ENCODE results near the gene MRRF. TPM values are rescaled to one million over a fixed set of nuclear protein-coding genes. Genes with fewer than 3 reads are reported as not detected.

Gene MRRF
- total and polyA plus RNA-seq, 2 of the 4 experiments (the other 2 are of a cell fraction) = 32.1 to 38.0 TPM

GRCh38 chr9:122348791-122349190, 84.1 kb downstream of the MRRF start:
- in situ Hi-C loops (cut with MboI; ENCODE audit: low sequenced_read_pairs) = no loop called here
- H3K4me1 ChIP-seq (ENCODE audit: control insufficient read depth, insufficient read depth, low read length) = peaks cover 6% of the 10 kb centered on the region
- H4K91ac ChIP-seq (ENCODE audit: insufficient read depth, low read depth, low read length) = no peak overlapping the region
- H2BK5ac ChIP-seq (ENCODE audit: low read depth, low read length, poor library complexity, severe bottlenecking) = no peak overlapping the region
- H3K4ac ChIP-seq (ENCODE audit: low read depth, low read length) = peak overlapping the region; percentile 20; the same call in 1 of the 2 replicates
- intact Hi-C loops (cut with micrococcal nuclease) = no loop called here
- no peaks in the 10 kb centered on the region for H3K27me3 ChIP-seq (ENCODE audit: control insufficient read depth, insufficient read depth, low read length)
- no peak overlapping the region for H3K27ac ChIP-seq (ENCODE audit: insufficient read depth, low read length)
- no peak overlapping the region for H2BK15ac ChIP-seq (ENCODE audit: low read depth, low read length)
- no peak for DNase-seq
- no CpG with 5 or more reads among the region's 2 CpGs for WGBS, 2 experiments (ENCODE audit: extremely low coverage in 2 of 2, insufficient read length in 1 of 2)
- H2AK9ac ChIP-seq (replicated peaks; ENCODE audit: low read depth, low read length, poor library complexity) = no peak overlapping the region
- H3K36me3 ChIP-seq (ENCODE audit: control insufficient read depth, insufficient read depth, low read length) = no peaks in the 10 kb centered on the region
- no peak overlapping the region for H3K9ac ChIP-seq (ENCODE audit: low read depth, low read length)
- CTCF ChIA-PET = interaction anchor here (2.6 kb wide), 1 partner anchor 250 kb away, joined by 19 read pairs; no protein-coding TSS in a partner anchor
- H3K23ac ChIP-seq (ENCODE audit: low read depth, low read length) = no peak overlapping the region
- no peak overlapping the region for H4K5ac ChIP-seq (ENCODE audit: low read depth, low read length)
- no peaks in the 10 kb centered on the region for H4K20me1 ChIP-seq (ENCODE audit: insufficient read depth, low read length)
- dilution Hi-C loops (cut with HindIII; ENCODE audit: low sequenced_read_pairs, unreplicated experiment) = no loop called here
- no peak overlapping the region for H3K4me3 ChIP-seq (ENCODE audit: insufficient read depth, low read depth, low read length)
- no peak overlapping the region for H3K4me2 ChIP-seq (ENCODE audit: low read depth, low read length)
- H3K18ac ChIP-seq (ENCODE audit: low read depth, low read length) = no peak overlapping the region
- H3K14ac ChIP-seq (replicated peaks; ENCODE audit: low read depth, low read length) = no peak overlapping the region
- H2BK20ac ChIP-seq (ENCODE audit: low read depth, low read length) = no peak overlapping the region
- TF ChIP-seq CTCF (conservative IDR thresholded peaks at IDR 0.05; ENCODE audit: low read depth, low read length) (no peak), MAFK (IDR thresholded peaks at IDR 0.05; ENCODE audit: low read depth, low read length) (no peak), FOS (IDR thresholded peaks at IDR 0.05; ENCODE audit: low read depth, low read length) (no peak), MXI1 (IDR thresholded peaks at IDR 0.05; ENCODE audit: borderline replicate concordance, low read depth, low read length) (no peak), RFX5 (IDR thresholded peaks at IDR 0.05; ENCODE audit: low read depth, low read length) (no peak), POLR2A (IDR thresholded peaks at IDR 0.05; ENCODE audit: low read depth, low read length) (no peak), MAZ (IDR thresholded peaks at IDR 0.05; ENCODE audit: borderline replicate concordance, low read depth, low read length) (no peak), ELK1 (IDR thresholded peaks at IDR 0.05; ENCODE audit: borderline replicate concordance, low read depth, low read length) (no peak), BHLHE40 (IDR thresholded peaks at IDR 0.05; ENCODE audit: low read depth, low read length) (no peak), SMC3 (IDR thresholded peaks at IDR 0.05; ENCODE audit: low read depth, low read length) (no peak), RCOR1 (IDR thresholded peaks at IDR 0.05; ENCODE audit: insufficient replicate concordance, low read length) (no peak), USF2 (IDR thresholded peaks at IDR 0.05; ENCODE audit: low read depth, low read length) (no peak), CEBPB (IDR thresholded peaks at IDR 0.05; ENCODE audit: low read depth, low read length) (no peak), CHD1 (IDR thresholded peaks at IDR 0.05; ENCODE audit: low read depth, low read length) (no peak), NFE2L2 (IDR thresholded peaks at IDR 0.05; ENCODE audit: low read depth, low read length) (no peak), RAD21 (IDR thresholded peaks at IDR 0.05; ENCODE audit: low read length) (no peak)
- no peak overlapping the region for H3K56ac ChIP-seq (ENCODE audit: extremely low read depth, insufficient read depth, low read length)
- no peaks in the 10 kb centered on the region for H3K9me3 ChIP-seq (ENCODE audit: control insufficient read depth, insufficient read depth, low read length)
- H3K79me1 ChIP-seq (ENCODE audit: low read depth in 1 of 2, low read length in 2 of 2) = no peaks in the 10 kb centered on the region
- H2AK5ac ChIP-seq (ENCODE audit: low read depth, low read length) = 0 out of 2 replicates have a peak overlapping the region, but pooled peaks have one; percentile 58
- ATAC-seq (ENCODE audit: low read depth) = no peak
- no peak overlapping the region for H4K8ac ChIP-seq (ENCODE audit: low read depth in 2 of 2, low read length in 2 of 2)
- H3K9me1 ChIP-seq (ENCODE audit: insufficient read depth, low read length) = no peaks in the 10 kb centered on the region
- BruUV-seq (replicated peaks) = no TSS peak
- H2AFZ ChIP-seq (replicated peaks; ENCODE audit: low read length, poor library complexity) = no peak overlapping the region
- H2BK120ac ChIP-seq (ENCODE audit: low read depth, low read length) = no peak overlapping the region
- POLR2A ChIA-PET (ENCODE audit: unreplicated experiment) = no interaction called here

Data from IMR-90 (cell line).